Kidney (tissue), 14 donors: Measurements from ENCODE around the gene SLC2A9. TPM values are rescaled to one million over a fixed set of nuclear protein-coding genes. Genes with fewer than 3 reads are reported as not detected.
"Not testable (repeated sequence)": the region's sequence is repeated elsewhere in the genome, so short reads cannot be mapped to it uniquely, and the experiment has no call there.

ENCODE experiments used
- DNase-seq, 5 donors: peaks; one replicate each; pipeline ENCODE4 v3.0.0-alpha.2; 2013 to 2020
- FAIRE-seq: peaks from 2 replicates; lab custom pipeline; 2012; peaks lifted over from hg19 to GRCh38; lab: Jason Lieb, UNC
- H3K27ac ChIP-seq, 2 donors: one replicate each; pipeline ENCODE4 v1.7.0; 2013; ENCODE audit warnings: low read depth in 2 of 2, low read length in 2 of 2, inconsistent platforms in 1 of 2
- H3K27me3 ChIP-seq: one replicate; pipeline ENCODE4 v1.7.1; 2013; ENCODE audit warnings: low read length, inconsistent platforms; ENCODE audit not compliant: control insufficient read depth, insufficient read depth
- H3K36me3 ChIP-seq, 3 donors: one replicate each; pipeline versions ENCODE4 v1.7.0 to v1.7.1; 2013; ENCODE audit warnings: low read length in 3 of 3, control low read depth in 1 of 3, inconsistent platforms in 1 of 3; ENCODE audit not compliant: insufficient read depth in 3 of 3, control insufficient read depth in 2 of 3
- H3K4me1 ChIP-seq, 3 donors: one replicate each; pipeline versions ENCODE4 v1.7.0 to v1.7.1; 2013; ENCODE audit warnings: low read length in 3 of 3, inconsistent platforms in 1 of 3, low read depth in 1 of 3; ENCODE audit not compliant: control insufficient read depth in 2 of 3, insufficient read depth in 2 of 3
- H3K4me3 ChIP-seq, 3 donors: one replicate each; pipeline versions ENCODE4 v1.7.0 to v1.8.1; 2013; ENCODE audit warnings: low read length in 3 of 3, control low read depth in 1 of 3, inconsistent platforms in 1 of 3
- H3K9ac ChIP-seq, 3 donors: one replicate each; pipeline versions ENCODE4 v1.7.0 to v1.7.1; 2013; ENCODE audit warnings: low read length in 3 of 3, control low read depth in 1 of 3, inconsistent platforms in 1 of 3
- H3K9me3 ChIP-seq, 3 donors: one replicate each; pipeline versions ENCODE4 v1.7.0 to v1.7.1; 2013; ENCODE audit warnings: low read length in 3 of 3, control low read depth in 1 of 3, inconsistent platforms in 1 of 3; ENCODE audit not compliant: control insufficient read depth in 2 of 3, insufficient read depth in 1 of 3
- CTCF ChIP-seq: IDR thresholded peaks from 3 replicates; pipeline ENCODE4 v1.5.1; 2012; ENCODE audit warnings: mild to moderate bottlenecking, moderate library complexity, borderline replicate concordance; ENCODE audit not compliant: insufficient read depth; ENCODE audit errors: extremely low read depth
- intact Hi-C: fragments of 100-400 bp; cut with DNase I; formaldehyde crosslinking; loops from one replicate; pipeline ENCODE4 v1.11.1; 2022
- polyA plus RNA-seq: library from polyadenylated mRNA; stranded (reverse); fragments of 350-450 nt; fragmentation: Illumina TruSeq; extraction: RNeasy Lipid Tissue Mini Kit (QIAGEN cat#74804); gene quantifications from one replicate; pipeline ENCODE4 v1.2.3, GENCODE V29; 2014; ENCODE audit warnings: low read depth, low replicate concordance; ENCODE audit not compliant: insufficient read depth
- total RNA-seq: library from RNA; stranded (reverse); fragmentation: NEBNext Ultra II Directional; extraction: Animal tissue kit (Norgen Biotek cat#: 25700); gene quantifications from one replicate; pipeline ENCODE4 v1.2.1, GENCODE V29; 2021
- donor health status: control.
- donor health status: control.
- donor health status: control.
- donor health status: control.
- donor health status: control.
- donor health status: DM: yes; HTN: yes; CAD: no.
- donor health status: Normal renal cell carcinoma (clear cell type).

Gene SLC2A9
- total and polyA plus RNA-seq, 2 donors from 2014 or later = 41.5 to 47.6 TPM

- H3K9me3 ChIP-seq = no peaks in the 10 kb centered on the region
- H3K4me3 ChIP-seq = no peak overlapping the region
- H3K27me3 ChIP-seq = no peaks in the 10 kb centered on the region
- H3K9ac ChIP-seq = no peak overlapping the region
- no peak for DNase-seq
- no peak overlapping the region for H3K27ac ChIP-seq
- H3K36me3 ChIP-seq = no peaks in the 10 kb centered on the region
- no peak for FAIRE-seq
- no peak for TF ChIP-seq CTCF
- no peaks in the 10 kb centered on the region for H3K4me1 ChIP-seq
- intact Hi-C loops = no loop called here
Measured at GRCh38 chr4:9804918-9805317, 216.4 kb downstream of the SLC2A9 start.

- no peak overlapping the region for H3K9ac ChIP-seq
- H3K4me3 ChIP-seq = no peak overlapping the region
- DNase-seq (no peak), FAIRE-seq (no peak)
- no peaks in the 10 kb centered on the region for H3K4me1 ChIP-seq
- no peak overlapping the region for H3K27ac ChIP-seq
- no peaks in the 10 kb centered on the region for H3K9me3 ChIP-seq
- H3K27me3 ChIP-seq = no peaks in the 10 kb centered on the region
- intact Hi-C loops = no loop called here
- no peak for TF ChIP-seq CTCF
- peaks cover 0 to 2% (median 0%) of the 10 kb centered on the region in 3 donors for H3K36me3 ChIP-seq
Measured at GRCh38 chr4:9800848-9801247, 220.4 kb downstream of the SLC2A9 start.

- H3K27me3 ChIP-seq, H3K9ac ChIP-seq, H3K36me3 ChIP-seq, intact Hi-C loops, H3K27ac ChIP-seq, H3K4me1 ChIP-seq, H3K9me3 ChIP-seq, DNase-seq, H3K4me3 ChIP-seq, FAIRE-seq: not testable (repeated sequence)
Measured at GRCh38 chr4:9796641-9797040, 224.7 kb downstream of the SLC2A9 start.

GRCh38 chr4:9792381-9792780 is 228.9 kb downstream of the SLC2A9 start:
- Histone ChIP-seq H3K27ac (no peak overlapping the region), H3K27me3 (no peaks in the 10 kb centered on the region), H3K9me3 (no peaks in the 10 kb centered on the region), H3K36me3 (no peaks in the 10 kb centered on the region), H3K4me3 (no peak overlapping the region), H3K9ac (no peak overlapping the region), H3K4me1 (no peaks in the 10 kb centered on the region)
- TF ChIP-seq CTCF = no peak
- intact Hi-C loops = no loop called here
- no peak for DNase-seq
- no peak for FAIRE-seq

GRCh38 chr4:9785891-9786290 is 235.4 kb downstream of the SLC2A9 start:
- FAIRE-seq, intact Hi-C loops, H3K36me3 ChIP-seq, H3K4me3 ChIP-seq, H3K27me3 ChIP-seq, DNase-seq, H3K4me1 ChIP-seq, H3K9me3 ChIP-seq, H3K27ac ChIP-seq, H3K9ac ChIP-seq: not testable (repeated sequence)
